ELF-1 (cell line): Measurements from ENCODE around the gene TMEM39A.

Experiments used
- DNase-seq: peaks from one replicate; pipeline ENCODE4 v3.0.0-alpha.2; 2016; ENCODE audit warnings: low read depth, low spot score

The TMEM39A gene

DNA sequence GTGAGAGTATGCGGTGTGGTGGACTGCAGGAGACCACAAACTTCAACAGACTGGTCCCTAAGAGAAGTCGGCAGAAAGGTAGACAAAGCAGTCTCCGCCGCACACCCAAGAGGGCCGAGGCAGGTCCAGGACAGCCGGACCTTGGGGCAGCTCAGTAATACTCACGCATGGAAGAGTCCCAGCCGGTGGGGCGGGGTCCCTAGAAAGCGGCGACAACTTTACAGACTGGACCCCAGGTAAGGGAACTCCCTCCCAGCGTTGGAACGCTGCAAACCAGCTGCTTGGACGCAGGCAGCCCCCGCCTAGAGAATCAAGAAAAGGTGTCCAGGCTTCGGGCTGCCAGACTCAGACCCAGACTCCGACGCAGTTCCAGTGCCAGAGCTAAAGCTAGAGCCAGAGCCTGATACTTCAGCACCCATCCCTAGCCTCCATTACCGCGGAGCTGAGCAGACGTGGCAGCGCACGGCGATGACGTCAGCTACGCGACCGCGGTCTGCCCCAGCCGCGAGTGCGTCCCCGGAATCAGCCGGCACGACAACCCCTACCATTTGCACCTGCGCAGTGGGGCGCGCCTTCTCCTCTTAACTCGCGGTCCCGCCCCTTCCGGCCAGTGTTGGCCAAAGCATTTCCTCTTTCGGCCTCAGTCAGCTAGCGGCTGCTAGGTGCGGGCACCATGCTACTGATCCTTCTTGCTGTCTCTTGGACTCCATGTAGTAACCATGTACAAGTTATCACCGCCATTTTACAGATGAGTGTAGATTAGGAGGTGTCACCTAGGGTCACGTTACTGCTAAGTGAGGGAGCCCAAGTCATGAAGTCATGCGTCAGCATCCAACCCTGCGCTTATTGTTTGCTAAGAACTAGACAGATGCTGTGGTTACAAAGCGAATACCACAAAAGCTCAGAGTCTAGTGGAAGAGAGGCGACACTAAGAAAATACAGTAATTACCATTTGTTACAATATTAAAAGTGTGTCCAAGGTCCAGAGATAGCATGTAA is at the start of gene TMEM39A:
TSS of gene TMEM39A (minus strand) at position 445 of the 999 bp plus-strand sequence. CDS start 1,541 bp downstream, outside the sequence.
- DNase-seq: peak; percentile 99

- no peak for DNase-seq
These were observed 47.3 kb upstream of the TMEM39A start for GRCh38 chr3:119510690-119511089.

- no peak for DNase-seq
These were observed 44.9 kb upstream of the TMEM39A start for GRCh38 chr3:119508172-119508845.

- no peak for DNase-seq
These were observed 44.0 kb upstream of the TMEM39A start for GRCh38 chr3:119507404-119507803.

DNA sequence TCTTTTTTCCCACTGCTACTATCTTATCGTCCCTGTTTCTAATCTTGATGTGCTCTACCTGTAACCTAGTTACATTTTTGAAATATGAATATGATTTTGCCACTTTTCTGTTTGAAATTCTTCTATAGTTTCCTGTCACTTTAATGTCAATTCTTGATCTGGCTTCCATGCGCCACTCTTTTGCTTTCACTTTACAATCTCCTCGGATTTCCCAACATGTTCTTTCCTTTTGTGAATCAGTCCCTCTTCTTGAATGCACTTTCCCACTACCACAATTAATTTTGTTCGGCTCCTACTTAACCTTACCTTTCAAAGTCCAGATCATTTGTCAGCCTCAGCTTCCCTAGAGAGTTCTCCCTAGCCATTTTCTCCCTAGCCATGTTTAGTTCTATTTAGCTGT is 43.2 kb upstream of the TMEM39A start:
- DNase-seq: no peak

- DNase-seq: no peak
These were observed 37.5 kb upstream of the TMEM39A start for GRCh38 chr3:119500901-119501300.

- no peak for DNase-seq
These were observed 36.9 kb upstream of the TMEM39A start for GRCh38 chr3:119500265-119500664.

DNA sequence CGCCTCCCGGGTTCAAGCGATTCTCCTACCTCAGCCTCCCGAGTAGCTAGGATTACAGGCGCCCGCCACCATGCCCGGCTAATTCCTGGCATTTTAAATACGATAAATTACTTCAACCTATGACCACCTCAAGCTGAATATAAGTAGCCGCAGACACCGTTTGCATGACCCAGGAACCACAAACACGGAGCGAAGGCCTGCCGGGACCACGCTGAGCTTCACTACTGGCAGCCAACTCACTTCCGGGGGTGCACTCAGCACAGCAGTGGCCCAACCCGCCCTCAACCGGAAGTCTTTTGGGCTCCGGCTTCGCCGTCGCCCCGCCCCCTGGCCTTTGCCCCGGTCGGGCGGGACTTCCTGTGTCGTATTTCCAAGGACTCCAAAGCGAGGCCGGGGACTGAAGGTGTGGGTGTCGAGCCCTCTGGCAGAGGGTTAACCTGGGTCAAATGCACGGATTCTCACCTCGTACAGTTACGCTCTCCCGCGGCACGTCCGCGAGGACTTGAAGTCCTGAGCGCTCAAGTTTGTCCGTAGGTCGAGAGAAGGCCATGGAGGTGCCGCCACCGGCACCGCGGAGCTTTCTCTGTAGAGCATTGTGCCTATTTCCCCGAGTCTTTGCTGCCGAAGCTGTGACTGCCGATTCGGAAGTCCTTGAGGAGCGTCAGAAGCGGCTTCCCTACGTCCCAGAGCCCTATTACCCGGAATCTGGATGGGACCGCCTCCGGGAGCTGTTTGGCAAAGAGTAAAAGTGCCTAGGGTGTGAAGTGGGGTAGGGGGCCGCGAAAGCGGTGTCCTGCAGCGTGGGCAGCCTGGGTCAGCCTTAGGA is 35.0 kb upstream of the TMEM39A start, which contains the start of gene TIMMDC1:
TSS of gene TIMMDC1 (plus strand) at position 362 of the 826 bp plus-strand sequence. CDS start at position 549, 187 bp downstream.
- peak; percentile 99 for DNase-seq

- peak; percentile 36 for DNase-seq
These were observed 34.4 kb upstream of the TMEM39A start for GRCh38 chr3:119497820-119498185.

GRCh38 chr3:119494597-119494996 is 31.2 kb upstream of the TMEM39A start:
- no peak for DNase-seq

DNA sequence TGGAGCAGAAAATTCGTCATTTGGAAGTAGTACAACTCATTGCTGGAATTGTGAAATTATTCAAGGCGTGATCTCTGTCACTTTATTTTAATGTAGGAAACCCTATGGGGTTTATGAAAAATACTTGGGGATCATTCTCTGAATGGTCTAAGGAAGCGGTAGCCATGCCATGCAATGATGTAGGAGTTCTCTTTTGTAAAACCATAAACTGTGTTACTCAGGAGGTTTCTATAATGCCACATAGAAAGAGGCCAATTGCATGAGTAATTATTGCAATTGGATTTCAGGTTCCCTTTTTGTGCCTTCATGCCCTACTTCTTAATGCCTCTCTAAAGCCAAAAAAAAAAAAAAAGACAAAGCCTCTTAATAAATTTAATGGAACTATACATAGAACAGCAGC is 29.4 kb upstream of the TMEM39A start:
- DNase-seq: no peak

DNA sequence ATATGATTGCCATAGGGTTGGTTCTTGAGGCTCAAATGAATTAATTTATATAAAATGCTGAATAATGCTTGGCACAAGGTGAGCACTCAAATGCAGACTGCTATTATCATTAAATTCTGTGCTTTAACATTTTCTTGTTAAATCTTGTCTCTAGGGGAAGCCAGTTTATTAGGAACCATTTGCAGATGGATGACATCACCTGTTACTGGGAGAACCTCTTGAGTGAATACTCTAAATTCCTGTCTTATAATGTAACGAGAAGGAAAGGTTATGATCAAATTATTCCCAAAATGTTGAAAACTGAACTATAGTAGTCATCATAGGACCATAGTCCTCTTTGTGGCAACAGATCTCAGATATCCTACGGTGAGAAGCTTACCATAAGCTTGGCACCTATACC is 28.7 kb upstream of the TMEM39A start:
- no peak for DNase-seq

DNA sequence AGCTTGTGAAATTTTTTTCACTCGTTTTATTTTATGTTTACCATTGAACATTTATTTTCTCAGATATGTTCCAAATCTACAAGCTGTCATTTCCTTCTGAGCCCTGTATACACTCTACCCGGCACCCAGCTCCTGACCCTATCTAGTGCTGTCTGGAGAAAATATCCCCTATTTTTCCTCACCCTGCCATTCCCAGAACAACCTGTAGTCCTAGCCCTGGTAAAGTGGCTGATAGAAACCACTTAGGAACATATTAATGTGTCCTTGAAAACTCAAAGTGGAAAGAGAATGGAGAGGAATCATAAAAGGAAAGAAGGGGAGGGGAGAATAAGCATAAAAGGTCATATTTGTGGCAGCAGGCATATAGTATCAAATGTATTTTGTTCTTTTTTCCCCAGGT is 26.7 kb upstream of the TMEM39A start:
- DNase-seq: no peak

GRCh38 chr3:119485563-119485962 is 22.1 kb upstream of the TMEM39A start:
- DNase-seq: no peak

- DNase-seq: no peak
These were observed 19.7 kb upstream of the TMEM39A start for GRCh38 chr3:119483101-119483500.

- DNase-seq: no peak
These were observed 17.7 kb upstream of the TMEM39A start for GRCh38 chr3:119481079-119481478.

- DNase-seq: no peak
These were observed 7.5 kb upstream of the TMEM39A start for GRCh38 chr3:119470866-119471265.

GRCh38 chr3:119469418-119470189 is 6.2 kb upstream of the TMEM39A start:
- DNase-seq: no peak

DNA sequence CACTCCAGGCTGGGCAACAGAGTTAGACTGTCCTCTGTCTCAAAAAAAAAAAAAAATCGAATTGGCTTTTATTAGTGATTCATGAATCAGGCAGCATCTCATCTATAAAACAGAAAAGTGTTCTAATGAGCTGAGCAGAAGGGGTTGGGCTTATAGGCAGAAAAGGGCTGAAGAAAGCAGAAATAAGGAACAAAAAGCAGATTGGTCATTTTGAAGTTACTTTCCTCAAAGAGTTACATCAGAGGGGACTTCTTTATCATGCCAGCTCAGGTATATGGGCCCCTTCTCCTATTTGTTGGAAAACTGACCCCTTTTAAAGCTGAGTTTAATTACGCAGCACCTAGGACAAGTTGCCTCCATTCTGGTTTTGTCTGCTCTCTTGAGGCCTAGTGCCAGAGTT is 4.6 kb upstream of the TMEM39A start:
- no peak for DNase-seq

- no peak for DNase-seq
These were observed 6.2 kb downstream of the TMEM39A start for GRCh38 chr3:119457246-119457645.

- DNase-seq: no peak
These were observed 6.9 kb downstream of the TMEM39A start for GRCh38 chr3:119456469-119456868.
